IMR-90 (cell line): ENCODE results near the gene CIAO2A.

Experiments
- RAD21 ChIP-seq: IDR thresholded peaks from 2 replicates; pipeline ENCODE4 v1.6.1; 2012; ENCODE audit warnings: low read length, improper control_type of control experiment
- RCOR1 ChIP-seq: IDR thresholded peaks from 2 replicates; pipeline ENCODE4 v1.6.1; 2012; ENCODE audit warnings: mild to moderate bottlenecking, low read length, improper control_type of control experiment; ENCODE audit not compliant: insufficient replicate concordance
- TF ChIP-seq, protein P1 (sequence below): conservative IDR thresholded peaks from 2 replicates; pipeline ENCODE4 v1.5.1; 2012; ENCODE audit warnings: mild to moderate bottlenecking, low read depth, low read length, improper control_type of control experiment

GRCh38 chr15:64110950-64111678 lies 17.5 kb upstream of the CIAO2A start:
- TF ChIP-seq, protein P1, sequence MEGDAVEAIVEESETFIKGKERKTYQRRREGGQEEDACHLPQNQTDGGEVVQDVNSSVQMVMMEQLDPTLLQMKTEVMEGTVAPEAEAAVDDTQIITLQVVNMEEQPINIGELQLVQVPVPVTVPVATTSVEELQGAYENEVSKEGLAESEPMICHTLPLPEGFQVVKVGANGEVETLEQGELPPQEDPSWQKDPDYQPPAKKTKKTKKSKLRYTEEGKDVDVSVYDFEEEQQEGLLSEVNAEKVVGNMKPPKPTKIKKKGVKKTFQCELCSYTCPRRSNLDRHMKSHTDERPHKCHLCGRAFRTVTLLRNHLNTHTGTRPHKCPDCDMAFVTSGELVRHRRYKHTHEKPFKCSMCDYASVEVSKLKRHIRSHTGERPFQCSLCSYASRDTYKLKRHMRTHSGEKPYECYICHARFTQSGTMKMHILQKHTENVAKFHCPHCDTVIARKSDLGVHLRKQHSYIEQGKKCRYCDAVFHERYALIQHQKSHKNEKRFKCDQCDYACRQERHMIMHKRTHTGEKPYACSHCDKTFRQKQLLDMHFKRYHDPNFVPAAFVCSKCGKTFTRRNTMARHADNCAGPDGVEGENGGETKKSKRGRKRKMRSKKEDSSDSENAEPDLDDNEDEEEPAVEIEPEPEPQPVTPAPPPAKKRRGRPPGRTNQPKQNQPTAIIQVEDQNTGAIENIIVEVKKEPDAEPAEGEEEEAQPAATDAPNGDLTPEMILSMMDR, result no peak
- no peak for TF ChIP-seq RCOR1
- TF ChIP-seq RAD21, result no peak
